HL-60/S4 treated with phorbol 12-myristate 13-acetate at 8.2 ng/mL for 4 days and 3 days (cell line): ENCODE results near the gene FAM149B1.
"Not testable (repeated sequence)": the region's sequence is repeated elsewhere in the genome, so short reads cannot be mapped to it uniquely, and the experiment has no call there.

Source experiments
- in situ Hi-C: fragments of 300-500 bp; cut with MboI; formaldehyde crosslinking; loops from 2 replicates; pipeline ENCODE4 v1.15.0; 2022; ENCODE audit warnings: low sequenced_read_pairs

FAM149B1 gene

DNA sequence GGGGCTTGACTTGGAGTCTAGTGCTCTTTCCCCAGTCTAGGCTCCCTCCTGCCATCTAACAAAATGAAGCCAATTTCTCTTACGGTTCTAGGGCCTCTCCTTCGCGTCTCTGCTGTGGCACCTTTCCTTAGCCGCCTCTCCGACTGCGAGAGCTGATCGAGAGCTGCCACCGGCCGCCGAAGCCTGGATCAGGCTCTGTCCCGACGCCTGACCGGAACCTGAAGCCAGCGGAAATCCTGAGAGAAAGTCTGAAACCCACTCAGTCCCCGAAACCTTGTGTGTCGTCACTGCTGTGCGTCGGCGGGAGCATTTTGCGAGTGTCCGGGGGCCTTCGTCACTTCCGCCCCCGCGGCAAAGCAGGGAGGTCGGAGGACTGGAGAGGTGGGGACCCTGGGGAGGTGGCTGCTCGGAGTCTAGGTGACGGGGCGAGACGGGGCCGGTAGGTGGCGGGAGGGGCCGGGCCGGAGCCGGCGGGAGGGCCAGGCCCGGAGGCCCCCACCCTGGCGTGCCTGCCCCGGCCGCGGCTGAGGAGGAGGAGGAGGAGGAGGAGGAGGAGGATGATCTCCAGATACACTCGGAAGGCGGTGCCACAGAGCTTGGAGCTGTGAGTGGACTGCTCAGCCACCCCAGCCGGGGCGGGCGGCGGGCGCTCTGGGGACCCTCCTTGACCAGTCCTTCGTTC, at the start of gene FAM149B1, which contains the start of gene ECD:
Gene FAM149B1 (plus strand): TSS at position 337 of the 682 bp plus-strand sequence. CDS start 221 bp downstream, at position 558.
Gene ECD (minus strand): TSS at position 226 of the 682 bp plus-strand sequence. CDS start 4,071 bp downstream, outside the sequence.
- in situ Hi-C loops = no loop called here

DNA sequence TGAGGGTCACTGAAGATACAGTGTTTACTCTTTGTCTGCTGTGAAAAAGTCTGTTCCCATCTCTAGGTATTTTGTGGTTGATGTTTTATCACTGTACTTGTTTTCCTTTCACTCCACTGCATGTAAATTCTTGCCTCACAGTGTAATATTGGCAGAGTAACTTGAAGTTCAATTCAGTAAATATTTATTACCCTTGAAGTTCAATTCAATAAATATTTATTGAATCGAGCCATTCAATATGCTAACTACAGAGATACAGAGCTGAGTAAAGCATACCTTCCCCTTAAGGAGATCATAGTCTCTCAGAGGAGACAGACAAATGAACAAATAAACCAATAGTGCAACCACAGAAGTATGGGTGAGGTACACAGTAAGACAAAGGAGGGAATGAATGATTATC, 48.5 kb upstream of the FAM149B1 start:
- in situ Hi-C loops = no loop called here

DNA sequence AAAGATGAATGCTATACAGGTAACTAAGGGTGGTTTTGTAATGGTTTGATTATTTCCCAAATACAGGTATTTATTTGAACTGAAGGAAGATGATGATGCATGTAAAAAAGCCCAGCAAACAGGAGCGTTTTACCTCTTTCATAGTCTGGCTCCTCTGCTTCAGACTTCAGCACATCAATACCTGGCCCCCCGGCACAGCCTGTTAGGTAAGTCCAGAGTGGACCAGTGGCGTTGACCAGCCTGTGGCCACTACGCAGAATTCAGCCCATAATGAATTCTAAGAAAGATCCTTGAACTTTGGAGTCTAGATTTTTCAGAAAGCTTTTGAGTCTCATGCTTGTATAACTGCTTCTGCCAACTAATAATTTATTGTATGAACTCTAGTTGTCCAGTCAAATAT, 48.0 kb upstream of the FAM149B1 start:
- in situ Hi-C loops = no loop called here

DNA sequence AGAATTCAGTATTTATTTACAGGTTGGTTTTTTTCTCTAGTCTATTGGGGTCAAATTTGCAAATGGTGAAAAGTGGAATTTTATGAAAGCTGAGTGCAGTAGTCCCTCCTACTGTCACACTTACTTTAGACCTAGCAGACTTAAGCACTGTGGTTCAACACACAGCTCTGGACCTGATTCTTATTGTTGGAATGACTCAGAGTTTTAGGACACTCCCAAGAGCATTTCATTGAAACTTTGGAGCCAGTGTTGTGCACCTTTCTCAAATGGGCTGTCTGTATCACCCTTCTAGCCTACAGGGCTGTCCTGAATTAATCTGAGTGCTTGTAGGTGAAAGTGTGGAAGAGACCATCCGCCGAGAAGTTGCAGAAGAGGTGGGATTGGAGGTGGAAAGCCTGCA, 41.6 kb upstream of the FAM149B1 start:
- in situ Hi-C loops = no loop called here

DNA sequence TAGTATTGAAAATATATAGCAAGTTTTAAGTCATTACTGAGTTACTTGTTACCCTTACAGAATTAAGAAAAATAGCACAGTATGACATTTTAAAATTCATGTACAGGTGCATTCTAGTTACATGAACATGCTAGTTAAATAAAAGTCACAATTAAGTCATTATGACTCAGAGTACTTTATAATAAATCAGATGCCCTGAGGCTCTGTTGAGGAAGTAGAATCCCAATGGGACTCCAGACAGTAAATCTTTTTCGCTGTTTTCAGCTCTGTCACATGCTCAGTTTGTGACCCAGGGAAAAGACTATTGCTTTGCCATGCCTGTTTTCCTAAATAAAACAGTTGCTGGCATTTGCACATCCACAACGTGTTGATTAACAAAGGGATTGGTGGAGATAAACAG, 36.6 kb upstream of the FAM149B1 start:
- in situ Hi-C loops = no loop called here

DNA sequence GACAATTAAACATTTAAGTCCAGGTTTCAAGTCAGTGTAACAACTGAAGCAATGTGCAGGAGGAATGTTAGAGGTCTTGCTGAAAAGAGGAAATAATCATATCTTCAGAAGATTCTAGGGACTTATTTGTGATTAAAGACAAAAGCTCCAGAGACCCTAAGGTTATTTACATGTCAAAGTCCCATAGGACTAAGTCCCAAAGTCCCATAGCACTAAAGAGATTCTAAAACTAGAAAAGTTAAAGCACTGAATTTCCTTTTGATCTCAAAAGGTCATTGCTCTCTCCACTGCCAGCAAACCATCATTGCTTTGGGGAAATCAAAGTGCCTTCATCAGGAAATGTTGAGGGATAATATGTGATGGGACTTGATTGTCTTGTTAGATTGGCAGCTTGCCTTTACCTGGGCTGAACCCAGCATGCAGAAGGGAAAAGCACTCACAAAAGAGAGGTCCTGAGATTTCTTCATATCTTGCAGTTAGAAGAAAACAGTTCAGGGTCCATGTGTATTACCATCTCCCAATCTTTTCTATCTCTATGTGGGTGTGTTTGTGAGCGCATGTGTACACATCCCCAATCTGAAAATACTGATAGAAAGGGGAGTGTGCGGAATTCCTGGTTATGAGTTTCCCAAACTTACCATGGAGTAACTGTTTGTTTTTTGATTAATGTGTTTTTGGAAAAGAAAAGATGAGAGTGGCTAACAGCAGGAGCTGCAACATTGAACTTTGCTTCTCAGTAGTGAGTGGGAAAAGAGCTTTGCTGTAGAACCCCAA, 35.8 kb upstream of the FAM149B1 start:
- in situ Hi-C loops = no loop called here

DNA sequence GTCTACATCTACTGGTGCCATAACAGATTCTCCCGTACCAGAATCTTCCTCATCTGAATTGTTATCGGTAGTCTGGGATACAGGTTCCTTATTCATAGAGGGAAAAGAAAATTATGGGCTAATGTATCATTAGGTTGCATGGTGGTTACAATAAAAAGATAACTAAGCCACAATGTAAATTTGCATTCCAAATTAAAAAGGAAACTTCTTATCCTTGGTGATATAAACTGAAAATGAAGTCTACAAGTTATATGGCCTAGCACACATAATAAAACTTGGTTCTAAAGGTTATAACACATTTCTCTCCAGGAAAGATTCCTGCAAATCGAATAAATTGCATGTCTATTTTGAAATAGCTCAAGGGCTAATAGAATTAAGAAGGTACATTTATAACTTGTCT, 33.2 kb upstream of the FAM149B1 start:
- in situ Hi-C loops = no loop called here

DNA sequence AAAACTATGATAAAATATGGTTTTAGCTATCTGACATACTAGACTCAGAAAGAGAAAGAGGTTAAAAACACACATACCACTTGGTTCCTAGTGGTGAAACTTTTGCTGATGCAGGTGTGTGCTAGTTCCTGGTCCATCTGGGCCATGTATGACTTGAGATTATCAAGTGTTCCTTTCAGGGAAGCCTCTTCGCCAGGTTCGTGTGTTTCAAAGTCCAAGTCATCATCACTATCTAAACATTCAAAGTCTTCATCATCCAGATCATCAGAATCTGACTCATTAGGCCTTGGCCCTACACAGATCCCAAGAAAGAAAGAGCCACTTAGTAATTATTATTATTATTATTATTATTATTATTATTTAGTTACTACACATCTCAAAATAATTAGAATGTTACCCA, 31.3 kb upstream of the FAM149B1 start:
- in situ Hi-C loops = no loop called here

DNA sequence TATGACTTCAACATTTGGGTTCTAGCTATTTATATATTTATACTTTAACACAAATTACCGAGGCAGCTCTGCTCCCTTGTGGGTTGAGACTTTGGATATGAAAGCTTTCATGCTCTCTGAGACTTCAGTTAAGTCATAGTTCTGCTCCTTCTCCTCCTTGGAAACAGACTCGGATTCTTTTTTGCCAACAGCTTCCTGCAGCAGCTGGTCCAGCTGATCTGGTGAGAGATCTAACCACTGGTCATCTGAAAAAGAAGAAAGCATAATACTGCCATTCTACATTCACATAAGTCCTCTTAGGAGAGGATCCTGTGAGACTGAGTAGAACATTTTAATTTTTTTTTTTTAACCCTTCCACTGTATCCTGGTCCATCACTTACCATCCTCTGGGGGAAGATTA, 28.7 kb upstream of the FAM149B1 start:
- in situ Hi-C loops = no loop called here

DNA sequence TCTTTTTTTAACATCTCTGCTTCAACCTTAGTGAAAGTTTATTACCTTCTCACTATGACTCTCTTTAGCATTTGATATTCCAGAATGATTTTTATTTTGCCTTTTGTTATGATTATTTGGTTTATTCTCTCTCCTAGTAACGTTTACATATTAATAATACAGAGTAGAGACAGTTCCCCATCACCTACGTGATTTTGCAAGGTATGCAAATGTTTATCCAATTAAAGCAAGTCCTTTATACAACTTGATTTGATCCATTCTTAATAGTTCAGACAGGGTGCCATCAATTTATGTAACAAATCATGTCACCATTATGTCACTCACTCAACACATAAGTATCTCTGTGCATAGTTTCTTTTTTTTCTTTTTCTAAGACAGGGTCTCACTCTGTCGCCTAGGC, 26.3 kb upstream of the FAM149B1 start:
- in situ Hi-C loops = no loop called here

DNA sequence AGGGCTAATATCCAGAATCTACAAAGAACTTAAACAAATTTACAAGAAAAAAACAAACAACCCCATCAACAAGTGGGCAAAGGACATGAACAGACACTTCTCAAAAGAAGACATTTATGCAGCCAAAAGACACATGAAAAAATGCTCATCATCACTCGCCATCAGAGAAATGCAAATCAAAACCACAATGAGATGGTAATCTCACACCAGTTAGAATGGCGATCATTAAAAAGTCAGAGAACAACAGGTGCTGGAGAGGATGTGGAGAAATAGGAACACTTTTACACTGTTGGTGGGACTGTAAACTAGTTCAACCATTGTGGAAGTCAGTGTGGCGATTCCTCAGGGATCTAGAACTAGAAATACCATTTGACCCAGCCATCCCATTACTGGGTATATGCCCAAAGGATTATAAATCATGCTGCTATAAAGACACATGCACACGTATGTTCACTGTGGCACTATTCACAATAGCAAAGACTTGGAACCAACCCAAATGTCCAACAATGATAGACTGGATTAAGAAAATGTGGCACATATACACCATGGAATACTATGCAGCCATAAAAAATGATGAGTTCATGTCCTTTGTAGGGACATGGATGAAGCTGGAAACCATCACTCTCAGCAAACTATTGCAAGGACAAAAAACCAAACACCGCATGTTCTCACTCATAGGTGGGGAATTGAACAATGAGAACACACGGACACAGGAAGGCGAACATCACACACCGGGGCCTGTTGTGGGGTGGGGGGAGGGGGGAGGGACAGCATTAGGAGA, 17.1 kb upstream of the FAM149B1 start:
- in situ Hi-C loops = not testable (repeated sequence)

DNA sequence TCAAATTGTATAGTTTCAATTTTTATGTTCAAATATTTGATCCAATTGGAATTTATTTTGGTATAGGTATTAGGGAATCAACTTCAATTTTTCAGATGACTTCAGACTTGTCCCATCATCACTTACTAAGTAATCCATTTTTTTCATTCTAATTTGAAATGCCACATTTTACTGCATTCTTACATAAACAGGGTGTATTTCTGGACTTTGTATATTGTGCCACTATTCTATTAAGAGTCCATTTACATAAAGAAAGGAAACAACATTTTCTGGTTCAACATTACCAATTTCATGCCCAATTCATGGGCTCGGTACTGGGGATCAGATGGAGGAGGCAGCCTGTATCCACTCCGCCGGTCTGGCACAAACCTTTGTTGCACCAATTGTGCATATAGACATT, 15.9 kb upstream of the FAM149B1 start:
- in situ Hi-C loops = no loop called here

DNA sequence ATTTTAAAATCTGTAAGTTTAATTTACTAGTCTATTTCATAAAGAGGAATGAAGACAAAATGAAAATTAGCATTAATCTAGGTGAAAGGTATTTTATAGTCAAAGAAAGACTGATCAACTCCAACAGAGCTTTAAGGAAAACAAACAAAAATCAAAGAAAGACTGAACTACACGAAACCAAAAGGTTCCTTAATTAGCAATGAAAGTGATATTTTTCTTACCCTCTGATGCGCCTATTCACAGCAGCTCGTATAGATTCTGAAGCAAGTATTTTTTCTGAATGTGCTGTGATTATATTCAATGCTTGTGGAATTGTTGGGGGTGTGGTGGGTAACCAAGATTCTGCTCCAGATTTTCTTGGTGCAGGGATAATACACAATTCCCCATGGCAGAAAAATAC, 11.9 kb upstream of the FAM149B1 start:
- in situ Hi-C loops = no loop called here

DNA sequence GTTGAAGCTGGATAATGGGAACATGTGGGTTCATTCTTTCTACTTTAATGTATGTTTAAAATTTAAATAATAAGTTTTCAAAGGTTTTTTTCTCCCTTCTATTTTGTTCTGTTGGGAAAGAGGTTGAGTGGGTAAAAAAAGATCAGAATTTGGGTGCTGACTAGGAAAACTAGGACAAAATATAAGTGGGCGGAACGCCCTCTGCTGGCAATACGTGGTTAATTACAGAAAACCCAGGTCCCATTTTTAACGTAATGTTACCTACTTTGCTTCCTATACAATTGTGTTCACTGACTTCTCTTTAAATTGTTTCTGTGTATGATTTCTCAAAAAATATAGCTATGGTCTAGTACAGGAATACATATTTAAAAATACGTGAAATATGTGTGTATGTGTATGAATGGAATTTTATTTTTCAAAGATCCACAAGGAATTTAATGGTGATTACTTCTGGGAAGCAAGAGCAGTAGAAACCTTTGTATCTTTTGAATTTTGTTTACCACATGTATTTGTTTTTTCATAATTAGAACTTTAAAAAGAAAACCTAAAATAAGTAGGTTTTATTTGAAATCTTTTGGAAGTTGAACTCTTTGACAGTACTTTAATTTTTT, 8.8 kb upstream of the FAM149B1 start:
- in situ Hi-C loops = no loop called here

DNA sequence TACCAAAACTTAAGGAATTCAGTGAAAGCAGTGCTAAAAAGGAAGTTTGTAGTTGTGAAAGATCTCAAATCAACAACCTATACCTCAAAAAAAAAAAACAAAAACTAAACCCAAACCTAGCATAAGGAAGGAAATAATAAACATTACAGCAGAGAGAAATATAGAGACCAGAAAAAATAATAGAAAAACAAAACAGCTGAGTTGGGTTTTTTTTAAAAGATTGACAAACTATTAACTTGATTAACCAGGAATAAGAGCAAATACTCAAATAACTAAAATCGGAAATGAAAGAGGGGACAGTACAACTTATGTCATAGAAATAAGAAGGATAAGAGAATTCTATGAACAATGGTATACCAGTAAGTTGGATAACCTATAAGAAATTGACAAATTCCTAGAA, 6.8 kb upstream of the FAM149B1 start:
- in situ Hi-C loops = no loop called here

DNA sequence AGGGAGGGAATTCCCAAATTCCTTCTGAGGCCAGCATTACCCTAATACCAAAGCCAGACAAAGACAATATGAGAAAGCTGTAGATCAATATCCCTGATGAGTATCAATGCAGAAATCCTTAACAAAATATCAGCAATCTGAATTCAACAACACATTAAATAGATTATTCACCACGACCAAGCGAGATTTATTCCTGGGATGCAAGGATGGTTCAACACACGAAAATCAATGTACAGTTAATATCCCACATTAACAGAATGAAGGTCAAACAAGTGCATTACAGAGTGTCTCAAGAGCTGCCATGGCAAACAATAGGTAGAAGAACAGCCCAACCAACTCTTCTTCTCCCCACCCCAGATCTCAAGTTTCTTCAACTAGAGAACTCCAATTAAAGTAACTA, 6.3 kb upstream of the FAM149B1 start:
- in situ Hi-C loops = no loop called here

DNA sequence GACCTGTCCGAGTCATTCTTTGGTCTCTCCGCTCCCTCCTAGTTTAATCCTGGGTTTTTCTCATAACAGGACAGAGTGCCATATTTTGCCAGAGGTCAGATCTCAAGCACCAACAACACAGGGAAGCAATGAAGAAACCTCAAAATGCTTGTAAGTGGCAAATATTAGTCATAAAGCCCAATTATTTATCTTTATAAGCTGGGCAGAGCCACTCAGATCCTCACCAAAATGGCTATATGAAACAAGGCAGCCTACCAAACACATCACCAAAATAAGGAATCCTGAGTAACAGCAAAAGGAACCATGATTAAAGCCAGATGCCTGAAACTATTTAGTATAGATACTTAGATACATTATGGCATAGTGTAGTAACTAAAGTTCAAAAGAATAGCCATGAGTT, 4.8 kb upstream of the FAM149B1 start:
- in situ Hi-C loops = no loop called here

DNA sequence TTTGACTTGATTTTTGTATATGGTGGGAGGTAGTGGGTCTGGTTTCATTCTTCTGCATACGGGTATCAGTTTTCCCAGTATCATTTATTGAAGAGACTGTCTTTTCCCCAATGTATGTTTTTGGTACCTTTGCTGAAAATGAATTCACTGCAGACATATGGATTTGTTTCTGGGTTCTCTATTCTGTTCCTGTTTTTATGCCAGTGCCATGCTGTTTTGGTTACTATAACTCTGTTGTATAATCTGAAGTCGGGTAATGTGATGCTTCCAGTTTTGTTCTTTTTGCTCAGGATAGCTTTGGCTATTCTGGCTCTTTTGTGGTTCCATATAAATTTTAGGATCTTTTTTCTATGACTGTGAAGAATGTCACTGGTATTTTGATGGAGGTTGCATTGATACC, 947 bp upstream of the FAM149B1 start:
- in situ Hi-C loops = no loop called here

DNA sequence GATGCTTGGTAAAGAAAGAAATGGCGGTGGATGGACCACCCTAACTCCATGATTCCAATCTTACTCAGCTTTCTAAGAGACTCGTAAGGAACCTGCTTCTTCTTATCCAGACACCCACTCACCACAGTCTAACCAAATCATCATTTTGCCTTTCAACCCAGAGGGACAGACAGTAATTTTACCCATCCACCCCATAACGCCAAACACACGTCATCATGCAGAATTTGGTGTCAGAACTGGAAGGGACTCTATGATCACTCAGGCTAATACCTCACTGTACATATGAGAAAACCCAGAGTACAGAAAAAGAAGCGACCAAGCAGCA, 499 bp upstream of the FAM149B1 start:
- in situ Hi-C loops = no loop called here

DNA sequence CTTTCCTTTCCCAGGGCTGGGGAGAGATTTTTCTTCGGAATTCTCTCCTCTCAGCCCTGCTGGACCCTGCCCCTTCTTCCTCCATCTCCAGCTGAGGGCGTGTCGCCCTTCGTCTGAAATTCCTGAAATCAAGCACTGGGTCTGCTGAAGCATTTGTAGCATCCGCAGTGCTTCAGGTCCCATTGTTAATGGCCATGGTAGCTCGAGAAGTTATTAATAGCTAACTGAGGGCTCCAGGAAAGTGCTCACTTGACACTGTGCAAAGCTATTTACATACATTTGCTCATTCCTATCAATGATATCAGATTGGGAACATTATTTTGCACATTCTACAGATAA, 515 bp downstream of the FAM149B1 start:
- in situ Hi-C loops = no loop called here

DNA sequence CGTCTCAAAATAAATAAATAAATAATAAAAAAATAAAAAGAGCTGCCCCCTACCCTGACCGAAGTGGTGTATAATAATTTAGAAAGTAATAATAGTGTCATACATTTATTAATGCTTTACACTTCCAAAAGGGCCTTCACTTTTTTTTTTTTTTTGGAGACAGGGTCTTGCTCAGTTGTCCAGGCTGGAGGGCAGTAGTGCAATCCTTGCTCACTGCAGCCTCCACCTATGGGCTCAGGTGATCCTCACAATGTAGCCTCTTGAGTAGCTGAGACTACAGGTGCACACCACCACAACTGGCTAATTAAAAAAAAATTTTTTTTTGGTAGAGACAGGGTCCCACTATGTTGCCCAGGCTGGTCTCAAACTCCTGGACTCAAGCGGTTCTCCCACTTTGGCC, 1.4 kb downstream of the FAM149B1 start:
- in situ Hi-C loops = no loop called here

DNA sequence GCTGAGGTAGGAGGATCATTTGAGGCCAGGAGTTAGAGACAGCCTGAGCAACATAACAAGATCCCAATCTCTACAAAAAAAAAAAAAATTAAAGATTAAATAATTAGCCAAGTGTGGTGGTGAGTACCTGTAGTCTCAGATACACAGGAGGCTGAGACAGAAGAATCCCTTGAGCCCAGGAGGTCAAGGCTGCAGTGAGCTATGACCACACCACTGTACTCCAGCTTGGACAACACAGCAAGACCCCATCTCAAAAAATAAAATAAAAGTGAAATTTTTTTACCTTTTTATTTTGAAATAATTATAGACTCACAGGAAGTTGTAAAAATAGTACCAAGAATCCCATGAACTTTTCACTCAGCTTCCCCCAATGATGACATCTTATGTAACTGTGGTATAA, 4.9 kb downstream of the FAM149B1 start:
- in situ Hi-C loops = no loop called here
